ENCODE results near the gene RTN4R.

- no peak for TF ChIP-seq CTCF (conservative IDR thresholded peaks at IDR 0.05; ENCODE audit: low read depth, low read length)
- no peak for TF ChIP-seq EZH2 (IDR thresholded peaks at IDR 0.05; ENCODE audit: borderline replicate concordance, low read depth, low read length, poor library complexity, severe bottlenecking)
Observed at GRCh38 chr22:20254975-20255946, 12.9 kb downstream of the RTN4R start.

All from A673 (cell line).